ENCODE data around the gene SFXN4. TPM values are rescaled to one million over a fixed set of nuclear protein-coding genes. Genes with fewer than 3 reads are reported as not detected.

SFXN4 gene, protein sequence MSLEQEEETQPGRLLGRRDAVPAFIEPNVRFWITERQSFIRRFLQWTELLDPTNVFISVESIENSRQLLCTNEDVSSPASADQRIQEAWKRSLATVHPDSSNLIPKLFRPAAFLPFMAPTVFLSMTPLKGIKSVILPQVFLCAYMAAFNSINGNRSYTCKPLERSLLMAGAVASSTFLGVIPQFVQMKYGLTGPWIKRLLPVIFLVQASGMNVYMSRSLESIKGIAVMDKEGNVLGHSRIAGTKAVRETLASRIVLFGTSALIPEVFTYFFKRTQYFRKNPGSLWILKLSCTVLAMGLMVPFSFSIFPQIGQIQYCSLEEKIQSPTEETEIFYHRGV
- total RNA-seq: 5.5 TPM in 2 replicates

GRCh38 chr10:119165171-119166117 is at the start of gene SFXN4:
Gene SFXN4 (minus strand): TSS chr10:119165714. CDS start chr10:119165647, 67 bp downstream.

DNA sequence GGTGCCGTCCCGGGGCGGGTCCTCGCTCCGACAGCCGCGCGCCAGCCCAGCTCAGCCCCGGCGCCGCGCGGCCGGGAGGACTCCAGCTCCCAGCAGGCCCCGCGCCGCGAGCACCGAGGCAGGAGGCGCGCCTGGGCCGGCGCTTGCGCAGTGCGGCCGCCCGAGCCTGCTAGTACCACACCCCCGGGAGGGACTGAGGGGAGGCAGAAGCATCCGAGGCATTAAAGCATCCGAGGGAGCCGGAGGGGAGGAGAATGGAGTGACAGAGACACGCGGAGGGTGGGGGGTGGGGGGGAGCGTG is 41.8 kb upstream of the SFXN4 start, which contains the start of gene GRK5:
Gene GRK5 (plus strand): TSS at position 206 of the 301 bp plus-strand sequence. CDS start 347 bp downstream, outside the sequence.

DNA sequence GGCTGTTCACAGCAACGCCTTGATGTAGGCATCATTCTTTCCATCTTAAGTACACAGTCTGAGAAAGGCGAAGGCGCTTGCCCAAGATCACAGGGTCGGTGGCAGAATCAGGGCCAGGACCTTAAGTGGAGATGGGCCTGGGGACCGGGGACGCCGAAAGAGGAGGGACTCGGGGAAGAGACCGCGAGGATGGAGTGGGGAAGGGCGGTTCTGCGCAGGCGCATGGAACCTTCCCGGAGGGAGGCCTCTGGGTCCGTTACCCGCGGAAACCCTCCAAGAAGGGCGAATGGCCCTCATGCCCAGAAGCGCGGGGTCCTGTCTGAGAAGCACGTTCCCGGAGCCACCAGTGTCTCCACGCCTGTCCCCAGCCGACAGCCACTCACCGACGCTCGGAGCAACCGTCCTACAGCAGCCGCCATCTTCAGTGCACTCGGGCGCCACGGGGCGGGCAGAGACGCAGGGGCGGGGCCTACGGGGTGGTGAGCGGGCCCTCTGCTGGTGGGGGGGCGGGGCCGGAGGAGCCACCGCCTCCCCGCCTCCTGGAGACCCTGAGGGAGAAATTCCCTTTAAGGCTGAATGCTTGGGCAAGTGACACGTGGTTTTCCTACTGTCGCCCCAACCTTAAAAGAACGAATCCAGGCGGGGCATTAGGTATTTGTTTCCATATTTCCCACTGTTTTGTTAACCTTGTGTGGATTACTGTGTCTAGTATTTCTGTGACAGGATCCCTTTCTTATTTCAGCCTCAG is 13.0 kb upstream of the SFXN4 start, which contains the start of gene PRDX3:
Gene PRDX3 (minus strand): TSS at position 441 of the 748 bp plus-strand sequence. CDS start 22 bp downstream, at position 419.

GRCh38 chr10:119103903-119104653 is 61.4 kb downstream of the SFXN4 start, which contains the start of gene DENND10:
Gene DENND10 (plus strand): TSS chr10:119104113. CDS start chr10:119104143, 30 bp downstream.

Other genes starting within 250 kb of the SFXN4 start
- gene NANOS1, start 136.0 kb downstream of the SFXN4 start, total RNA-seq: 0.09 and 0.32 TPM in 2 replicates
- gene EIF3A, start 84.9 kb downstream of the SFXN4 start, total RNA-seq: 84.1 and 98.7 TPM in 2 replicates
- 84.5 and 95.7 TPM in 2 replicates for gene DENND10, start 61.6 kb downstream of the SFXN4 start, total RNA-seq
- gene PRDX3, start 13.1 kb upstream of the SFXN4 start, total RNA-seq: 126 and 131 TPM in 2 replicates
- 18.3 and 58.3 TPM in 2 replicates for gene GRK5, start 41.9 kb upstream of the SFXN4 start, total RNA-seq